Psoas muscle (tissue), 8 donors: ENCODE measurements around the gene COG5. TPM values are rescaled to one million over a fixed set of nuclear protein-coding genes. Genes with fewer than 3 reads are reported as not detected.
"Not testable (repeated sequence)": the region's sequence is repeated elsewhere in the genome, so short reads cannot be mapped to it uniquely, and the experiment has no call there.

Source experiments
- ATAC-seq, 4 donors: fragments of 200-7000 bp; cut with Tn5 transposase; one replicate each; pipeline ENCODE4 v1.9.1; 2020; ENCODE audit warnings: moderate library complexity in 3 of 4, mild to moderate bottlenecking in 2 of 4
- DNase-seq, 2 donors: peaks; one replicate each; pipeline ENCODE4 v3.0.0-alpha.2; 2020
- H3K27ac ChIP-seq: fragments of 200-600 bp; one replicate; pipeline ENCODE4 v1.8.0; 2022
- H3K27me3 ChIP-seq, 3 donors: fragments of 200-600 bp in 1 of 3; one replicate each; pipeline versions ENCODE4 v1.6.1 to v1.8.0; 2013 to 2022; ENCODE audit warnings: low read length in 2 of 3, mild to moderate bottlenecking in 2 of 3, moderate library complexity in 1 of 3; ENCODE audit not compliant: insufficient read depth in 3 of 3
- H3K36me3 ChIP-seq, 2 donors: fragments of 200-600 bp in 1 of 2; one replicate each; pipeline versions ENCODE4 v1.6.1 to v1.8.0; 2013 to 2022; ENCODE audit warnings: low read depth in 1 of 2, mild to moderate bottlenecking in 1 of 2, moderate library complexity in 1 of 2; ENCODE audit not compliant: insufficient read depth in 1 of 2
- H3K4me1 ChIP-seq: fragments of 200-600 bp; one replicate; pipeline ENCODE4 v1.8.0; 2022
- H3K4me3 ChIP-seq: fragments of 200-600 bp; one replicate; pipeline ENCODE4 v1.8.0; 2022; ENCODE audit warnings: mild to moderate bottlenecking
- H3K9me3 ChIP-seq: fragments of 200-600 bp; one replicate; pipeline ENCODE4 v1.8.0; 2022
- WGBS, 3 donors: extraction: QIAGEN DNeasy Blood & Tissue Kit; methylation state at CpG; one replicate each; pipeline versions ENCODE4 v1.1.6 to v1.1.7; 2013; 5-methylcytosine and 5-hydroxymethylcytosine counted together
- intact Hi-C, 2 donors: fragments of 100-400 bp; cut with DNase I; formaldehyde crosslinking; loops; one replicate each; pipeline versions ENCODE4 v1.11.0 to v1.14.2; 2022
- polyA plus RNA-seq, 3 donors: library from polyadenylated mRNA; stranded (reverse); fragments of 200-250 nt; gene quantifications; one replicate each; pipeline ENCODE4 v1.2.3, GENCODE V29; 2013
- total RNA-seq, 4 donors: library from RNA; stranded (reverse); fragmentation: NEBNext Ultra II Directional in 2 of 4; extraction: Animal tissue kit (Norgen Biotek cat#: 25700) in 2 of 4; gene quantifications; one replicate each; pipeline versions ENCODE4 v1.2.1 to v1.2.4, GENCODE V29; 2021 to 2023
- TF ChIP-seq, protein P1 (sequence below): fragments of 200-600 bp; IDR thresholded peaks from one replicate; pipeline ENCODE4 v1.8.0; 2022; ENCODE audit warnings: antibody characterized with exemption
- donor health status: healthy with polysubstance abuse.
- donor health status: DM: no; HTN: no; CAD: no; lungs with moderate emphysema.
- donor health status: Bipolar disorder and iron deficiency.
- donor health status: healthy.
- donor health status: DM: yes; HTN: yes; CAD: no.
- donor health status: DM: no; HTN: no; CAD: no.
- donor health status: DM: no; HTN: no; CAD: no.
- donor health status: DM: yes; HTN: yes; CAD: no.

COG5 gene
- total and polyA plus RNA-seq, 7 donors, result 4.8 to 35.1 (median 18.8) TPM

DNA sequence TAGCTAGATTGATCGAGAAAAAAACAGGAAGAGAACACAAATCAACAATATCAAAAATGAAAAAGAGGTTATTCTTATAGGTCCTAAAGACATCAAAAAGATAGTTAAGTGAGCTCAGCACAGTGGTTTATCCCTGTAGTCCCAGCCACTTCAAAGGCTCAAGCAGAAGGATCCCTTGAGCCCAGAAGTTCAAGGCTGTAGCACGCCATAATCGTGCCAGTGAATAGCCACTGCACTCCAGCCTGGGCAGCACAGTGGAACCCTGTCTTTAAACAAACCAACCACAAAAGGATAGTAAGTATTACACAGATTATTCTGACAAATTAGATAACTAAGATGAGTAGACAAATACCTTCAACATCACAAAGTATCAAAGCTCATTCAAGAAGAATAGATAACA, 311.8 kb downstream of the COG5 start:
- Histone ChIP-seq H3K36me3 (peaks cover 2 to 10% of the 10 kb centered on the region in 2 donors), H3K27me3 (no peaks in the 10 kb centered on the region), H3K4me1 (peaks cover 16% of the 10 kb centered on the region), H3K9me3 (no peaks in the 10 kb centered on the region), H3K4me3 (no peak overlapping the region), H3K27ac (no peak overlapping the region)
- TF ChIP-seq, protein P1, sequence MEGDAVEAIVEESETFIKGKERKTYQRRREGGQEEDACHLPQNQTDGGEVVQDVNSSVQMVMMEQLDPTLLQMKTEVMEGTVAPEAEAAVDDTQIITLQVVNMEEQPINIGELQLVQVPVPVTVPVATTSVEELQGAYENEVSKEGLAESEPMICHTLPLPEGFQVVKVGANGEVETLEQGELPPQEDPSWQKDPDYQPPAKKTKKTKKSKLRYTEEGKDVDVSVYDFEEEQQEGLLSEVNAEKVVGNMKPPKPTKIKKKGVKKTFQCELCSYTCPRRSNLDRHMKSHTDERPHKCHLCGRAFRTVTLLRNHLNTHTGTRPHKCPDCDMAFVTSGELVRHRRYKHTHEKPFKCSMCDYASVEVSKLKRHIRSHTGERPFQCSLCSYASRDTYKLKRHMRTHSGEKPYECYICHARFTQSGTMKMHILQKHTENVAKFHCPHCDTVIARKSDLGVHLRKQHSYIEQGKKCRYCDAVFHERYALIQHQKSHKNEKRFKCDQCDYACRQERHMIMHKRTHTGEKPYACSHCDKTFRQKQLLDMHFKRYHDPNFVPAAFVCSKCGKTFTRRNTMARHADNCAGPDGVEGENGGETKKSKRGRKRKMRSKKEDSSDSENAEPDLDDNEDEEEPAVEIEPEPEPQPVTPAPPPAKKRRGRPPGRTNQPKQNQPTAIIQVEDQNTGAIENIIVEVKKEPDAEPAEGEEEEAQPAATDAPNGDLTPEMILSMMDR, result no peak
- WGBS, 3 donors, result 93 to 96% (median 95%) methylated on average over 3 of the region's 3 CpGs
- intact Hi-C loops, result no loop called here
- ATAC-seq (no peak), DNase-seq (no peak)

DNA sequence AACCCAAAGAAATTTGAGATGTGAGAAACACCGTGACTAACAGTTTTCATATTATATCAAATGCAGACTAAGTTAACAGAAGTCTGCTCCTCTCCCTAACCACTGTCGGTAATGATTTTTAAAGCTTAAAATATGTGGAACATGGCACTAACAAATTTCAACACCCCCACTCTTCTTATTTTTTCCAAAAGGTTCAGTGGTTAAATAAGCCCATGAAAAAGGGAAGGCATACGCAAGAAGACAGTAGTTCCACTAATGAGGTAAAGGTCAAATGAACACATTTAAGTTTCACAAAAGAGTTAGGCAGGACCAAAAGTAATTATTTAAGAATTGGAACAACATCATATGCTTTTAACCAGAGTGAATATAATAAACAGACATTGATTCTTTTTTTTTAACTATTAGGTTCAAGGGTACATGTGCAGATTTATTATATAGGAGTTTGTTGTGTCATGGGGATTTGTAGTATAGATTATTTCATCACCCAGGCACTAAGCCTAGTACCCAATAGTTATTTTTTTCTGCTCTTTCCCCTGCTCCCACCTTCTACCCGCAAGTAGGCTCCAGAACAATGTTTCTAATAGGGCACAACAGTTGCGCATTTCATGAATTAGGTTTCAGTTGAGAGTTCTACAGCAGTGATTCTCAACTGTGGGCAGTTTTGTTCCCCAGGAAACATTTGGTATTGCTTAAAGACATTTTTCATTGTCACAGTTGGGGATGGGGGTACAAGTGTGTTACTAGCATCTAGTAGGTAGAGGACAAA, 315.0 kb downstream of the COG5 start:
- intact Hi-C loops, result no loop called here
- ATAC-seq, result no peak
- no peak for DNase-seq
- Histone ChIP-seq H3K9me3 (no peaks in the 10 kb centered on the region), H3K27ac (no peak overlapping the region), H3K4me1 (peaks cover 6% of the 10 kb centered on the region), H3K4me3 (no peak overlapping the region), H3K36me3 (peaks cover 2 to 15% of the 10 kb centered on the region in 2 donors), H3K27me3 (no peaks in the 10 kb centered on the region)
- TF ChIP-seq, protein P1, result no peak
- 87 to 94% (median 90%) methylated on average over 5 of the region's 5 CpGs for WGBS, 3 donors

DNA sequence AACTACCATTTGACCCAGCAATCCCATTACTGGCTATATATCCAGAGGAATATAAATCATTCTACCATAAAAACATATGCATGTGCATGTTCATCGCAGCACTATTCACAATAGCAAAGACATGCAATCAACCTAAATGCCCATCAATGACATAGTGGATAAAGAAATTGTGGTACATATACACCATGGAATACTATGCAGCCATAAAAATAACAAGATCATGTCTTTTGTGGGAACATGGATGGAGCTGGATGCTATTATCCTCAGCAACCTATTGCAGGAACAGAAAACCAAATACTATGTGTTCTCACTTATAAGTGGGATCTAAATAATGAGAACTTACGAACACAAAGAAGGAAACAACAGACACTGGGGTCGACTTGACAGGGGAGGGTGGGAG, 316.9 kb downstream of the COG5 start:
- H3K27ac ChIP-seq, intact Hi-C loops, H3K4me3 ChIP-seq, DNase-seq, H3K27me3 ChIP-seq, H3K4me1 ChIP-seq, ATAC-seq, H3K9me3 ChIP-seq: not testable (repeated sequence)
- peaks cover 2 to 15% of the 10 kb centered on the region in 2 donors for H3K36me3 ChIP-seq
- 95 to 97% (median 96%) methylated on average over 3 of the region's 3 CpGs for WGBS, 3 donors

DNA sequence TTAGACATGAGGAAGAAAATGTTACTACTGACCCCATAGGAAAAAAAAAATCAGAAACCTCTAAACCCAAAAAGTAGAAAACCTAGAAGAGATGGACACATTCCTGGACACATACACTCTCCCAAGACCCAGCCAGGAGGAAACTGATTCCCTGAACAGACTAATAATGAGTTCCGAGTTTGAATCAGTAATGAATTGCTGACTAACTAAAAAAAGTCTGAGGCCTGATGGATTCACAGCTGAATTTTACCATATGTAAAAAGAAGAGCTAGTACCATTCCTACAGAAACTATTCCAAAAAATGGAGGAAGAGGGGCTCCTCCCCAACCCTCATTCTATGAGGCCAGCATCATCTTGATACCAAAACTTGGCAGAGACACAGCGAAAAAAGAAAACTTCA, 319.1 kb downstream of the COG5 start:
- no peak for ATAC-seq

GRCh38 chr7:107242267-107242666, 321.5 kb downstream of the COG5 start:
- no peak overlapping the region for H3K27ac ChIP-seq
- DNase-seq, result no peak
- TF ChIP-seq, protein P1, result no peak
- no peaks in the 10 kb centered on the region for H3K9me3 ChIP-seq
- no peak overlapping the region for H3K4me3 ChIP-seq
- H3K4me1 ChIP-seq, result no peaks in the 10 kb centered on the region
- H3K27me3 ChIP-seq, result no peaks in the 10 kb centered on the region
- ATAC-seq, result no peak
- H3K36me3 ChIP-seq, result peaks cover 0 to 8% of the 10 kb centered on the region in 2 donors
- intact Hi-C loops, result no loop called here
- WGBS, 3 donors, result 95 to 97% (median 97%) methylated on average over 4 of the region's 4 CpGs

More for the DNA sequence above, 319.1 kb downstream of the COG5 start:
- Histone ChIP-seq H3K4me3 (no peak overlapping the region), H3K36me3 (peaks cover 2 to 15% of the 10 kb centered on the region in 2 donors), H3K4me1 (no peaks in the 10 kb centered on the region), H3K27me3 (no peaks in the 10 kb centered on the region), H3K27ac (no peak overlapping the region), H3K9me3 (no peaks in the 10 kb centered on the region)
- TF ChIP-seq, protein P1, result no peak
- intact Hi-C loops, result no loop called here
- DNase-seq, result no peak
- WGBS, 3 donors, result 94 to 95% (median 94%) methylated on average over 2 of the region's 2 CpGs
